CD4-positive, alpha-beta T cell treated with Interleukin-4 for 4 hours (primary cell): ENCODE results near the gene PDCD2L.
A peak's percentile ranks its signal among the peaks of the same experiment; 100 is the strongest.
"Not testable (repeated sequence)": the region's sequence is repeated elsewhere in the genome, so short reads cannot be mapped to it uniquely, and the experiment has no call there.

ENCODE experiments used
- DNase-seq: peaks from one replicate; pipeline ENCODE4 v3.0.0-alpha.2; 2020

The PDCD2L gene, protein sequence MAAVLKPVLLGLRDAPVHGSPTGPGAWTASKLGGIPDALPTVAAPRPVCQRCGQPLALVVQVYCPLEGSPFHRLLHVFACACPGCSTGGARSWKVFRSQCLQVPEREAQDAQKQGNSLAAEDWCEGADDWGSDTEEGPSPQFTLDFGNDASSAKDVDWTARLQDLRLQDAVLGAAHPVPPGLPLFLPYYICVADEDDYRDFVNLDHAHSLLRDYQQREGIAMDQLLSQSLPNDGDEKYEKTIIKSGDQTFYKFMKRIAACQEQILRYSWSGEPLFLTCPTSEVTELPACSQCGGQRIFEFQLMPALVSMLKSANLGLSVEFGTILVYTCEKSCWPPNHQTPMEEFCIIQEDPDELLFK

DNA sequence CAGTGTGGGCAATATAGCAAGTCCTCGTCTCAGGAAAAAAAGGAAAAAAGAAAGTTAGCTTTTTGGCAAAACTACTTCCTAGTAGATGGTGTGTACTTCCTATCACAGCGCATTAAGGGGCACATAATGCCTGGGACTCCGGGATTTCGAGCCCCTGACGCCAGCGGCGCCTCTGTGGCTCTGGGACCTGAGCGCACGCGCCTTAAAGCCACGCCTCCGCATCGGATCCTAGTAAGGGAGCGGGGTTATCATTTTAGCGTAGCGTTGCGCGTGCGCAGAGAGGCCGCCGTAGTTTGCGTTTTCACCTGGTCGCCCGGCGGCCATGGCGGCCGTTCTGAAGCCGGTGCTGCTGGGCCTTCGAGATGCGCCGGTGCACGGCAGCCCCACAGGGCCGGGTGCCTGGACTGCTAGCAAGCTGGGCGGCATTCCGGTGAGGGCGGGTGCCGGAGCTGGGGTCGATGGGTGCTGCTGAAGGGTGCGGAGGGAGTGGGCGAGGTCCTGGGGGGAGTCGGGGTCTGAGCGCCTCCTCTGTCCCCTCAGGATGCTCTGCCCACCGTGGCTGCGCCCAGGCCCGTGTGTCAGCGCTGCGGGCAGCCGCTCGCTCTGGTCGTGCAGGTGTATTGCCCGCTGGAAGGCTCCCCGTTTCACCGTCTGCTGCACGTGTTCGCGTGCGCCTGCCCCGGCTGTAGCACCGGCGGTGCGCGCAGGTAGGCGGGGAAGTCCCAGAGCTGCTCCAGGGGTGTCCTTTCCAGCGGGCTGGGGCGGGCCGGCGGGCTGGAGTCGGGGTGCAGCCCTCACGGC, at the start of gene PDCD2L:
Gene PDCD2L, plus strand, starts transcription at position 291 of the 801 bp plus-strand sequence. Its CDS starts 32 bp downstream, at position 323.
- peak; percentile 90 for DNase-seq

GRCh38 chr19:34355201-34355600, 49.0 kb upstream of the PDCD2L start:
- DNase-seq: no peak

DNA sequence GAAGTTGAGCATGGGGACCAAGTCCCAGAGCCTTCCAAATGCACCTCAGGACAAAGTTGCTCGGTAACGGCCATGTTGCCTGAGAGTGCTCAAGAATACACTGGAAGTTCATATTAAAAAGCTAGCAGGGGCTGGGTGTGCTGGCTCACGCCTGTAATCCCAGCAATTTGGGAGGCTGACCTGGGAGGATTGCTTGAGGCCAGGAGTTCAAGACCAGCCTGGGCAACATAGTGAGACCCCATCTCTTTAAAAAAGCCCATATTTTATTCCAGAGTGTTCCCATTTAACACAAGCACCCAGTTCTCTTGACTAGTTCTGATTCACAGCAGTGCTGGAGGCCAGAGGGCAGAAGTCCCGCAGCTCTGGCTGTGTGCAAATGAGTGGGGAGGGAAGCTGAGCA, 47.3 kb upstream of the PDCD2L start:
- no peak for DNase-seq

- DNase-seq: no peak
Measured at GRCh38 chr19:34357431-34357830, 46.8 kb upstream of the PDCD2L start.

DNA sequence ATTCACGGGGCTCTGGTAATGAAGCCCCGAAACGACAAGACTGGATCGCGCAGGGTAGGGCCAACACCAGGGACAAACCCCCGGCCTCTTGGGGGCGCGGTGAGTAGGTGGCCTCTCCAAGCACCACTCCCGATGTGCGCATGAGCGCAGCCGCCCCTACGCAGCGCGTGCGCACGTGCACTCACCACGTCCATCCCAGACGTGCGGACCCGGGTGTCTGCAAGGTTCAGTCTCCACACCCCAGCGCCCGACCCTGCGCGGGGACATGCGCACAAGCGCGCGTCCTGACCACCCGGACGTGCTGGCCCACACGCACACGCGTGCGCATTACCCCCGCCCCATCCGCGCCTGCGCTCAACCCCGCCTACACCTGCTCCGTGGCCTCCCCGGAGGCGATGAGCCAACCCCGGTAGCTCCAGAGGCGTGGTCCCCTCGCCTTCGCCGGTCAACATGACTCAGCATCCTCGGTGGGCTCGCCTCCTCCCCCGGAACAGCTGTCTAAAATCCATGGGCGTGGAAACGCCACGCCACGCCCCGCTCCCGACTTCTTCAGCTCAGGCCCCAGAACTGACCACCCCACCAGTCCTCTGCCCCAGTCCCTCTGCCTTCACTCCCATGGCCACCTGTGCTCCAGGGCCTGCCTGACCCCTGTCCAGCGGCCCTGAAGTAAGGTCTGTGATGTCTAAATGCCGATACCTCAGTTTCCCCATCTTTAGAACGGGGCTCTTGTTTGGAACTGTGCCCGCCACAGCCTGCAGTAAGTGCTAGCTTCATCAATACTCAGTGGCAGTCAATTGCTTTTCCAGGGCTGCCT, 44.9 kb upstream of the PDCD2L start:
- peak; percentile 98 for DNase-seq

GRCh38 chr19:34359954-34360315, 44.3 kb upstream of the PDCD2L start:
- DNase-seq: no peak

GRCh38 chr19:34360354-34360909, 43.8 kb upstream of the PDCD2L start:
- DNase-seq: no peak

DNA sequence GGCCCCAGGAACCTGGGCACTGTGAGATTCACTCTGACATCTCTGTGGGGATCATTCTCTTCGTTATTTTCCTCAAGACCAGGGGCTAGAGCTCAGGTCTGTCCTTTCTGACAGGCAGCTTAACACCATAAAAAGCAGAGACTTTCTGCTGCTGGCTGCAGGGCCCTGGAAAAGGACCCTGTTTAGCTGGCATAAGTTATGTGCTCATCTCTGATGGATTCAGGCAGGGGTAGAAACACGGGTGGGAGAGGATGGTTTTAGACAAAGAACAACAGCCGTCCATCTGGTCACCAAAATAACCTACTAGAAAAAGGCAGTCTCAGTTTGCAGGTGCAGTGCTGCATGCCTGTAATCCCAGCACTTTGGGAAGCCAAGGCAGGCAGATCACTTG, 41.5 kb upstream of the PDCD2L start:
- no peak for DNase-seq

DNA sequence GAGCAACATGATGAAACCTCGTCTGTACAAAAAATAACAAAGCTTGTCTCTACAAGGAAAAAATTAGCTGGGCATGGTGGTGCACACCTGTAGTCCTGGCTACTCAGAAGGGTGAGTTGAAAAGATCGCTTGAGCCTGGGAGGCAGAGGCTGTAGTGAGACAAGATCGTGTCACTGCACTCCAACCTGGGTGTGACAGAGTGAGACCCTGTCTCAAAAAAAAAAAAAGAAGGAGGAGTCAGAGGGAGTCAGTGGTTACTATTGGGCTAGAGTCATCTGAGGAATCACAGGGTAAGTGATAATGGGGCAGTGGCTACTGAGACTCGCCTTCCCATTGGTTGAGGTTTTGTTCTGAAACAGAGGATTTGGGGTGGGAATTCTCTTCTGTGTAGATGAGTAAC, 41.1 kb upstream of the PDCD2L start:
- no peak for DNase-seq

DNA sequence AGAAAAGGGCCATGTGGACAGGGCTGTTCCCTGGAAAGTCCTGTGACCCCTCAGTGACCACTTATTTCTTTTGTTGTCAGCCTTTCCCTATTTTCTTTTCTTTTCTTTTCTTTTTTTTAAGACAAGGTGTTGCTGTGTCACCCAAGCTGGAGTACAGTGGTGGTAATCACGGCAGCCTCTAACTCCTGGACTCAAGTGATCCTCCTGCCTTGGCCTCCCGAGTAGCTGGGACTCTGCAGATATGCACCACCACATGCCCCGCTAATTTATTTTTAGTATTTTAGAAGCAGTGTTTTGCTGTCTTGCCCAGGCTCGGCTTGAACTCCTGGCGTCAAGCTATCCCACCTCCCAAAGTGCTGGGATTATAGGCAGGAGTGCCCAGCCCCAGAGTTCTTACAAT, 40.3 kb upstream of the PDCD2L start:
- DNase-seq: no peak

GRCh38 chr19:34364462-34364829, 39.8 kb upstream of the PDCD2L start:
- DNase-seq: no peak

GRCh38 chr19:34364830-34365462, 39.3 kb upstream of the PDCD2L start, which contains the start of gene GPI:
TSS of gene GPI (plus strand) at chr19:34365196. CDS start at chr19:34365267, 71 bp downstream.
- DNase-seq: peak; percentile 47

DNA sequence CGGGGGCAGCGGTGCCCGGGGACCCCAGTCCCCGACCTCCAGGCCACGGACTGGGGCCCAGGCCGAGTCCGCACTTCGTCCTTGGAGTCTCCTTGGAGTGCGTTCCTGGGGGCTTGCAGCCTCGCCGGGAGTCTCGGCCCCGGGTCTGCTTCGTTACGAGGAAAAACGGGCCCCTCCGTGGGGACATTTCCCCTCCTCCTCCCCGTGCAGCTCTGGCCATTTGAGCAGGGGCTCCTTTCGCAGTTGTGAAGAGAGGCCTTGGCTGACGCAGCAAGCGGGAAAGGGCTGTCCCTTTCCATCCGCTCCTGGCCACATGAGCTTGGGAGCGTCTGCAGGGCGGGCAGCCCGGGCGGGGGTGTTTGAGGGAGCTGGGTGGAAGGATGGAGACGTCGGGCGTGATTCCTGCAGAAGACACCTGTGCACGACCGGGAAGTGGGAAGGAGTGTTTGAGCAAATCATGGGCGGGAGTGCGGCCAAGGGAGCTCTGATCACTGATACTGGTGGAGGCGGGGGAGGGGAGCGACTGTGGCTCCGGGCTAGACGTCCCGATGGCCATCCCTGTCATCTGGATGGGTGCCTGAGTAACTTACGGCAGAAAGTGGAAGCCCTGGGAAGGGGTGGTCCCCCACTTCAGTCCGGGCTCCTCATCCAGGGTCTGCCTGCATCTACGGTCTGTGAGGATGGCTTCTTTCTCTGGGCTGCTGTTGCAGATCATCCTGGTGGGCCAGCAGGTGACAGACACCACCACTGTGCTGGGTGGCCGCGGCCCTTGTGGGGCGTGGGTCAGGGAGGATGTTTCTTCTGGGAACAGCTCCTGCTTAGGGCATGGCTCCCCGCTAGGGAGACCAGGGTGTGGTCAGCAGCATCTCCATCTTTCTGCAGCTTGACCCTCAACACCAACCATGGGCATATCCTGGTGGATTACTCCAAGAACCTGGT, 38.5 kb upstream of the PDCD2L start:
- DNase-seq: no peak

- no peak for DNase-seq
Measured at GRCh38 chr19:34366738-34367623, 37.2 kb upstream of the PDCD2L start.

GRCh38 chr19:34367624-34367957, 36.6 kb upstream of the PDCD2L start:
- no peak for DNase-seq

DNA sequence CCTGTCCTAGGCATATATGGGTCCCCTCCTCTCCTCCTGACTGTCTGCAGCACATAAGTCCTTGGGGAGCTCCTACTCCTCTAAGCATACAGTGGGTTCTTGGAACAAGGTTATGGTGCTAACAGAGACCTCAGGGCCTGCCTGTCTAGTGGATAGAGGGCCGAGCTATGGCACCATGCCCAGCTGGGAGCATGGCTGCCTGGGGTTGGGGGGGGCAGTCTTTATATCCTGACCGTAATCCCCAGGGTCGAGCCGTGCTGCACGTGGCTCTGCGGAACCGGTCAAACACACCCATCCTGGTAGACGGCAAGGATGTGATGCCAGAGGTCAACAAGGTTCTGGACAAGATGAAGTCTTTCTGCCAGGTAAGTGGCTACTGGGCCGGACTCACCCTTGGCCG, 35.9 kb upstream of the PDCD2L start:
- DNase-seq: no peak

DNA sequence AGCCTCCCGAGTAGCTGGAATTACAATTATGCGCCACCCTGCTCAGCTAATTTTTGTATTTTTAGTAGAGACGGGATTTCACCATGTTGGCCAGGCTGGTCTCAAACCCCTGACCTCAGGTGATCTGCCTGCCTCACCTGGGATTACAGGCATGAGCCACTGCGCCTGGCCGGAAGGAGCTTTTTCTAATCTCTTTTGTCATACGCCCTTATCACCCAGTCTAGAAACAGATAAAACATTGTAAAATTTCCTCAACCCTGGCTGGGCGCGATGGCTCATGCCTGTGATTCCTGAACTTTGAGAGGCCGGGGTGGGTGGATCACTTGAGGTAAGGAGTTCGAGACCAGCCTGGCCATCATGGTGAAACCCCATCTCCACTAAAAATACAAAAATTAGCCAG, 35.0 kb upstream of the PDCD2L start:
- DNase-seq: not testable (repeated sequence)

GRCh38 chr19:34370117-34370516, 34.1 kb upstream of the PDCD2L start:
- DNase-seq: no peak

- no peak for DNase-seq
Measured at GRCh38 chr19:34370983-34371382, 33.2 kb upstream of the PDCD2L start.

DNA sequence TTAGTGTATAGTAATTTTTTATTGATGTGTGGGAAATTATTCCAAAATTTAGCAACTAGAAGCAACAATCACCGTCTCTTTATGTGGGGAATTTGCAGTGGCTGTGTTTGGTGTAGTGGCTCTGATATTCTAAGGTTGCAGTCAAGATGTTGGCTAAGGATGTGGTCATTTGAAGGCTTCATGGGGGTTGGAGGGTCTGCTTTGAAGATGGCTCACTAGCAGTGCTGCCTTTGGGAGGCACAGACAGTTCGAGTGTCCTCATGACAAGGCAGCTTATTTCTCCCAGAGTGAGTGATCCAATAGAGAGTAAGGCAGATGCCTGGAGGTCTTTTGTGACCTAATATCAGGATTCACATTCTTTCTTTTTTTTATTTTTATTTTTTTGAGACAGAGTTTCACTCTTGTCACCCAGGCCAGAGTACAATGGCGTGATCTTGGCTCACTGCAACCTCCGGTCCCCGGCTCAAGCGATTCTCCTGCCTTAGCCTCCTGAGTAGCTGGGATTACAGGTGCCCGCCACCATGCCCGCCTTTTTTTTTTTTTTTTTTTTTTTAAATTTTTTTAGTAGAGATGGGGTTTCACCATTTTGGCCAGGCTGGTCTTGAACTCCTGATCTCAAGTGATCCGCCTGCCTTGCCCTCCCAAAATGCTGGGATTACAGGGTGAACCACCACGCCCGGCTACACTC, 30.5 kb upstream of the PDCD2L start:
- DNase-seq: no peak
